H9 (cell line): ENCODE measurements around the gene C10orf88. TPM values are rescaled to one million over a fixed set of nuclear protein-coding genes. Genes with fewer than 3 reads are reported as not detected.

Experiments used
- DNase-seq: peaks from one replicate; pipeline ENCODE4 v3.0.0-alpha.2; 2017
- H2AFZ ChIP-seq: one replicate; pipeline ENCODE4 v1.6.1; 2013; ENCODE audit warnings: mild to moderate bottlenecking, low read length, control low read depth, moderate library complexity
- H2AK5ac ChIP-seq: 2 replicates; pipeline ENCODE4 v1.6.1; 2013; ENCODE audit warnings: low read length, control low read depth, mixed read lengths; ENCODE audit not compliant: insufficient read length
- H2BK120ac ChIP-seq: one replicate; pipeline ENCODE4 v1.6.1; 2013; ENCODE audit warnings: low read depth, mild to moderate bottlenecking, low read length, control low read depth, inconsistent platforms; ENCODE audit not compliant: poor library complexity, severe bottlenecking
- H2BK12ac ChIP-seq: 2 replicates; pipeline ENCODE4 v1.6.1; 2013; ENCODE audit warnings: low read length, control low read depth, mixed read lengths, low read depth; ENCODE audit not compliant: insufficient read length
- H2BK15ac ChIP-seq: 2 replicates; pipeline ENCODE4 v1.6.1; 2013; ENCODE audit warnings: low read depth, low read length, control low read depth
- H2BK20ac ChIP-seq: one replicate; pipeline ENCODE4 v1.6.1; 2013; ENCODE audit warnings: low read depth, mild to moderate bottlenecking, low read length, control low read depth, inconsistent platforms; ENCODE audit not compliant: poor library complexity, severe bottlenecking
- H2BK5ac ChIP-seq: 2 replicates; pipeline ENCODE4 v1.6.1; 2013; ENCODE audit warnings: low read length, control low read depth, mixed read lengths; ENCODE audit not compliant: insufficient read length
- H3K14ac ChIP-seq: 2 replicates; pipeline ENCODE4 v1.6.1; 2013; ENCODE audit warnings: low read length, control low read depth; ENCODE audit not compliant: insufficient read depth
- H3K18ac ChIP-seq: 2 replicates; pipeline ENCODE4 v1.6.1; 2013; ENCODE audit warnings: low read depth, mild to moderate bottlenecking, mixed read lengths, low read length, control low read depth; ENCODE audit not compliant: insufficient read length
- H3K23ac ChIP-seq: 2 replicates; pipeline ENCODE4 v1.6.1; 2013; ENCODE audit warnings: low read length, control low read depth, mixed read lengths, low read depth; ENCODE audit not compliant: insufficient read length
- H3K23me2 ChIP-seq: 2 replicates; pipeline ENCODE4 v1.6.1; 2013; ENCODE audit warnings: low read depth, mild to moderate bottlenecking, mixed read lengths, low read length, control low read depth; ENCODE audit not compliant: insufficient read length, poor library complexity, severe bottlenecking
- H3K27ac ChIP-seq: 2 replicates; pipeline ENCODE4 v1.5.1; 2013; ENCODE audit warnings: low read length, control low read depth, mixed read lengths, low read depth; ENCODE audit not compliant: insufficient read length
- H3K27me3 ChIP-seq: 2 replicates; pipeline ENCODE4 v1.6.1; 2013; ENCODE audit warnings: low read length, control low read depth, inconsistent platforms; ENCODE audit not compliant: insufficient read depth
- H3K4ac ChIP-seq: 2 replicates; pipeline ENCODE4 v1.6.1; 2013; ENCODE audit warnings: low read depth, mild to moderate bottlenecking, control low read depth, inconsistent platforms, low read length, moderate library complexity
- H3K4me1 ChIP-seq: 2 replicates; pipeline ENCODE4 v1.6.1; 2013; ENCODE audit warnings: low read length, control low read depth, inconsistent platforms; ENCODE audit not compliant: insufficient read depth
- H3K4me2 ChIP-seq: 2 replicates; pipeline ENCODE4 v1.6.1; 2013; ENCODE audit warnings: low read length, control low read depth, mixed read lengths; ENCODE audit not compliant: insufficient read length, insufficient read depth
- H3K56ac ChIP-seq: 2 replicates; pipeline ENCODE4 v1.6.1; 2013; ENCODE audit warnings: low read depth, mild to moderate bottlenecking, mixed read lengths, low read length, control low read depth; ENCODE audit not compliant: insufficient read length
- H3K79me1 ChIP-seq: 2 replicates; pipeline ENCODE4 v1.6.1; 2013; ENCODE audit warnings: low read depth, mild to moderate bottlenecking, moderate library complexity, low read length, control low read depth, inconsistent platforms; ENCODE audit not compliant: insufficient read depth, poor library complexity, severe bottlenecking
- H3K79me2 ChIP-seq: 2 replicates; pipeline ENCODE4 v1.6.1; 2013; ENCODE audit warnings: low read length, control low read depth, inconsistent platforms; ENCODE audit not compliant: insufficient read depth
- H3K9ac ChIP-seq: 2 replicates; pipeline ENCODE4 v1.6.1; 2013; ENCODE audit warnings: low read length, control low read depth, mixed read lengths; ENCODE audit not compliant: insufficient read length; ENCODE audit errors: extremely low read depth
- H3K9me3 ChIP-seq: one replicate; pipeline ENCODE4 v1.6.1; 2013; ENCODE audit warnings: low read depth, low read length, inconsistent platforms; ENCODE audit not compliant: control insufficient read depth
- H3T11ph ChIP-seq: one replicate; pipeline ENCODE4 v1.6.1; 2013; ENCODE audit warnings: mild to moderate bottlenecking, low read length, control low read depth, inconsistent platforms
- H4K20me1 ChIP-seq: one replicate; pipeline ENCODE4 v1.6.1; 2013; ENCODE audit not compliant: control insufficient read depth, insufficient read length, insufficient read depth
- H4K5ac ChIP-seq: 2 replicates; pipeline ENCODE4 v1.6.1; 2013; ENCODE audit warnings: low read depth, mild to moderate bottlenecking, mixed read lengths, low read length, control low read depth; ENCODE audit not compliant: insufficient read length
- H4K8ac ChIP-seq: replicated peaks from 2 replicates; pipeline ENCODE4 v1.6.1; 2013; ENCODE audit warnings: low read length, control low read depth, mixed read lengths, low read depth; ENCODE audit not compliant: insufficient read length
- H4K91ac ChIP-seq: 2 replicates; pipeline ENCODE4 v1.6.1; 2013; ENCODE audit warnings: low read depth, mild to moderate bottlenecking, moderate library complexity, mixed read lengths, low read length, control low read depth; ENCODE audit not compliant: insufficient read length
- H3K27ac Mint-ChIP-seq, 3 experiments: 2 replicates in 2 of 3; 3 replicates in 1 of 3; pipeline ENCODE4 v1.8.0; 2020 to 2021; ENCODE audit warnings: mixed read lengths in 3 of 3, mild to moderate bottlenecking in 1 of 3, moderate library complexity in 1 of 3
- H3K27me3 Mint-ChIP-seq: 2 replicates; pipeline ENCODE4 v1.8.0; 2021; ENCODE audit warnings: low read depth, mild to moderate bottlenecking, moderate library complexity, mixed read lengths
- H3K36me3 Mint-ChIP-seq, 3 experiments: 2 replicates in 2 of 3; 3 replicates in 1 of 3; pipeline ENCODE4 v1.8.0; 2020 to 2021; ENCODE audit warnings: low read depth in 3 of 3, mixed read lengths in 3 of 3; ENCODE audit not compliant: insufficient read depth in 1 of 3
- H3K4me1 Mint-ChIP-seq, 2 experiments: 2 replicates each; pipeline ENCODE4 v1.8.0; 2020; ENCODE audit warnings: mixed read lengths in 2 of 2
- H3K4me3 Mint-ChIP-seq, 2 experiments: 2 replicates in 1 of 2; 3 replicates in 1 of 2; pipeline ENCODE4 v1.8.0; 2020 to 2021; ENCODE audit warnings: mild to moderate bottlenecking in 2 of 2, mixed read lengths in 2 of 2, moderate library complexity in 1 of 2
- H3K9me3 Mint-ChIP-seq, 2 experiments: 2 replicates in 1 of 2; 3 replicates in 1 of 2; pipeline ENCODE4 v1.8.0; 2020; ENCODE audit warnings: mild to moderate bottlenecking in 2 of 2, mixed read lengths in 2 of 2, moderate library complexity in 1 of 2
- WGBS: extraction: QIAGEN DNeasy Blood & Tissue Kit; methylation state at CpG from one replicate; pipeline ENCODE4 v1.1.7; 2013; ENCODE audit warnings: missing lambda C conversion rate, low lambda C conversion rate, mixed read lengths; ENCODE audit not compliant: insufficient read length; ENCODE audit errors: extremely low coverage; 5-methylcytosine and 5-hydroxymethylcytosine counted together
- total RNA-seq: library from RNA; stranded (reverse); gene quantifications from 2 replicates; pipeline ENCODE4 v1.2.1, GENCODE V29; 2021
- TF ChIP-seq, protein P1 (sequence below): fragments of 200-600 bp; sonication (generic); conservative IDR thresholded peaks from 3 replicates; pipeline ENCODE4 v1.8.0; 2021; ENCODE audit warnings: antibody characterized with exemption, mild to moderate bottlenecking

Gene C10orf88
- total RNA-seq, 1 experiment from 2014 or later, result 11.7 TPM

DNA sequence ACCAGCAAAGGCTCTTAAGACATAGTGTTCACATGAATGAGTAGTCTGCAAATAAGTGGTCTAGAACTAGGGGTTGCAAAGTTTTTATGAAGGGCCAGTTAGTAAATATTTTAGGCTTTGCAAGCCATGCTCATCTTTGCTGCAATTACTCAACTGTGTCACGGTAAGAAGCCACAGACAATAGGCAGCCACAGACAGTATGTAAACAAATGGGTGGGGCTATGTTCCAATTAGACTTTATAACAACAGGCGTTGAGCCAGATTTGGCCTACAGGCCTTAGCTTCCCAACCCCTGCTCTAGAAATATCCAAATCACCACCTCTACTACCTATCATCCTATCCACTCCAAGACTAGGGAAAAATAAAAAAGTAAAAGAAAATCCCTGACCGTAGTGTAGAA is 45.3 kb upstream of the C10orf88 start:
- no peaks in the 10 kb centered on the region for H3K9me3 Mint-ChIP-seq
- Histone ChIP-seq H2BK15ac (no peak overlapping the region), H2BK20ac (no peak overlapping the region), H2AK5ac (no peak overlapping the region), H4K5ac (no peak overlapping the region), H2BK120ac (no peak overlapping the region), H2AFZ (no peak overlapping the region), H2BK12ac (no peak overlapping the region), H3K9ac (no peak overlapping the region), H3K79me2 (no peaks in the 10 kb centered on the region), H3K18ac (no peak overlapping the region), H3K56ac (no peak overlapping the region), H4K8ac (no peak overlapping the region), H3K9me3 (no peaks in the 10 kb centered on the region), H4K20me1 (no peaks in the 10 kb centered on the region), H3K14ac (no peak overlapping the region), H3K4ac (no peak overlapping the region), H3T11ph (no peak overlapping the region), H3K79me1 (no peaks in the 10 kb centered on the region), H2BK5ac (no peak overlapping the region), H3K27me3 (no peaks in the 10 kb centered on the region; the same call in 1 of the 2 replicates), H3K27ac (no peak overlapping the region), H3K4me1 (no peaks in the 10 kb centered on the region), H3K23me2 (no peaks in the 10 kb centered on the region), H4K91ac (no peak overlapping the region), H3K23ac (no peak overlapping the region), H3K4me2 (no peak overlapping the region)
- peaks cover 4 to 11% of the 10 kb centered on the region in 2 experiments for H3K4me1 Mint-ChIP-seq
- no peak for DNase-seq
- WGBS, result no CpG with 5 or more reads among the region's 3 CpGs
- H3K36me3 Mint-ChIP-seq, result peaks cover 3 to 24% (median 22%) of the 10 kb centered on the region in 3 experiments; a peak in 5 of 7 replicates
- no peaks in the 10 kb centered on the region for H3K27me3 Mint-ChIP-seq
- TF ChIP-seq, protein P1, sequence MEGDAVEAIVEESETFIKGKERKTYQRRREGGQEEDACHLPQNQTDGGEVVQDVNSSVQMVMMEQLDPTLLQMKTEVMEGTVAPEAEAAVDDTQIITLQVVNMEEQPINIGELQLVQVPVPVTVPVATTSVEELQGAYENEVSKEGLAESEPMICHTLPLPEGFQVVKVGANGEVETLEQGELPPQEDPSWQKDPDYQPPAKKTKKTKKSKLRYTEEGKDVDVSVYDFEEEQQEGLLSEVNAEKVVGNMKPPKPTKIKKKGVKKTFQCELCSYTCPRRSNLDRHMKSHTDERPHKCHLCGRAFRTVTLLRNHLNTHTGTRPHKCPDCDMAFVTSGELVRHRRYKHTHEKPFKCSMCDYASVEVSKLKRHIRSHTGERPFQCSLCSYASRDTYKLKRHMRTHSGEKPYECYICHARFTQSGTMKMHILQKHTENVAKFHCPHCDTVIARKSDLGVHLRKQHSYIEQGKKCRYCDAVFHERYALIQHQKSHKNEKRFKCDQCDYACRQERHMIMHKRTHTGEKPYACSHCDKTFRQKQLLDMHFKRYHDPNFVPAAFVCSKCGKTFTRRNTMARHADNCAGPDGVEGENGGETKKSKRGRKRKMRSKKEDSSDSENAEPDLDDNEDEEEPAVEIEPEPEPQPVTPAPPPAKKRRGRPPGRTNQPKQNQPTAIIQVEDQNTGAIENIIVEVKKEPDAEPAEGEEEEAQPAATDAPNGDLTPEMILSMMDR, result no peak
- no peak overlapping the region for H3K4me3 Mint-ChIP-seq
- no peak overlapping the region for H3K27ac Mint-ChIP-seq
